Activated naive CD4-positive, alpha-beta T cell treated with anti-CD3 and anti-CD28 coated beads for 36 hours (primary cell): Measurements from ENCODE around the gene CNGB1. TPM values are rescaled to one million over a fixed set of nuclear protein-coding genes. Genes with fewer than 3 reads are reported as not detected.
A peak's percentile ranks its signal among the peaks of the same experiment; 100 is the strongest.

ENCODE experiments used
- CTCF ChIA-PET: fragments of 350-600 bp; sonication (Branson Sonifier 250); formaldehyde crosslinking; loops from one replicate; lab custom pipeline; 2021; ENCODE audit warnings: antibody characterized with exemption; lab: Charles Lee
- DNase-seq: peaks from one replicate; pipeline ENCODE4 v3.0.0-alpha.2; 2020
- H3K27ac Mint-ChIP-seq: one replicate; pipeline ENCODE4 v1.8.0; 2021; ENCODE audit warnings: mild to moderate bottlenecking, mixed read lengths
- H3K27me3 Mint-ChIP-seq: one replicate; pipeline ENCODE4 v1.8.0; 2021; ENCODE audit warnings: low read depth, mixed read lengths
- H3K36me3 Mint-ChIP-seq: one replicate; pipeline ENCODE4 v1.8.0; 2021; ENCODE audit warnings: low read depth, mixed read lengths
- H3K4me1 Mint-ChIP-seq: one replicate; pipeline ENCODE4 v1.8.0; 2021; ENCODE audit warnings: low read depth, mixed read lengths
- H3K4me3 Mint-ChIP-seq: one replicate; pipeline ENCODE4 v1.8.0; 2021; ENCODE audit warnings: mild to moderate bottlenecking, moderate library complexity, mixed read lengths
- H3K9me3 Mint-ChIP-seq: one replicate; pipeline ENCODE4 v1.8.0; 2021; ENCODE audit warnings: mixed read lengths
- intact Hi-C: fragments of 100-400 bp; cut with micrococcal nuclease; formaldehyde crosslinking; loops from one replicate; pipeline ENCODE4 v1.15.1; 2023
- total RNA-seq, 2 experiments: library from RNA; stranded (reverse); gene quantifications; one replicate each; pipeline ENCODE4 v1.2.3, GENCODE V29; 2021

CNGB1 gene
- total RNA-seq, 2 experiments from 2014 or later, result not detected

- no peak for DNase-seq
- no peak overlapping the region for H3K27ac Mint-ChIP-seq
- intact Hi-C loops, result loop anchor here (10.0 kb wide), 2 partner anchors 538 to 632 kb away; partner anchors contain the start of gene POLR2C
- H3K4me3 Mint-ChIP-seq, result no peak overlapping the region
- H3K9me3 Mint-ChIP-seq, result peaks cover 2% of the 10 kb centered on the region
- CTCF ChIA-PET, result no interaction called here
- H3K27me3 Mint-ChIP-seq, result no peaks in the 10 kb centered on the region
- peaks cover 47% of the 10 kb centered on the region for H3K4me1 Mint-ChIP-seq
- peaks cover 11% of the 10 kb centered on the region for H3K36me3 Mint-ChIP-seq
Observed at GRCh38 chr16:58002416-58002800, 31.5 kb upstream of the CNGB1 start.

GRCh38 chr16:58001781-58002415 lies 31.0 kb upstream of the CNGB1 start:
- H3K9me3 Mint-ChIP-seq, result peaks cover 2% of the 10 kb centered on the region
- CTCF ChIA-PET, result interaction anchor here (0.8 kb wide), 1 partner anchor 9 kb away, joined by 3 read pairs; no protein-coding TSS in a partner anchor
- no peaks in the 10 kb centered on the region for H3K27me3 Mint-ChIP-seq
- DNase-seq, result no peak
- peaks cover 7% of the 10 kb centered on the region for H3K36me3 Mint-ChIP-seq
- peak overlapping the region; percentile 91 for H3K4me3 Mint-ChIP-seq
- intact Hi-C loops, result loop anchor here (1.0 to 10.0 kb wide), 7 partner anchors 17 to 633 kb away; partner anchors contain the start of genes KATNB1, KIFC3 and POLR2C
- no peak overlapping the region for H3K27ac Mint-ChIP-seq
- peaks cover 51% of the 10 kb centered on the region for H3K4me1 Mint-ChIP-seq

GRCh38 chr16:58000706-58001676 lies 30.1 kb upstream of the CNGB1 start, which contains the start of gene USB1:
TSS of gene USB1 (plus strand) at chr16:58001407. CDS start at chr16:58001484, 77 bp downstream.
- H3K9me3 Mint-ChIP-seq, result no peaks in the 10 kb centered on the region
- peak within 1 kb of the TSS; percentile 71 for H3K27ac Mint-ChIP-seq
- intact Hi-C loops, result loop anchor here (1.0 to 10.0 kb wide), 11 partner anchors 16 to 634 kb away; partner anchors contain the start of genes KATNB1, KIFC3 and POLR2C
- CTCF ChIA-PET, result interaction anchor here (0.7 to 3.8 kb wide), 4 partner anchors 10 to 207 kb away, joined by 3 to 30 read pairs (median 4); no protein-coding TSS in a partner anchor
- peak within 1 kb of the TSS; percentile 91 for H3K4me3 Mint-ChIP-seq
- DNase-seq, result peak; percentile 78
- peaks cover 3% of the 10 kb centered on the region for H3K36me3 Mint-ChIP-seq
- peaks cover 51% of the 10 kb centered on the region for H3K4me1 Mint-ChIP-seq
- H3K27me3 Mint-ChIP-seq, result no peaks in the 10 kb centered on the region

GRCh38 chr16:57999971-58000705 lies 29.2 kb upstream of the CNGB1 start, which contains the start of gene ZNF319:
TSS of gene ZNF319 (minus strand) at chr16:58000672. CDS start at chr16:57998265, 2,407 bp downstream.
- H3K4me3 Mint-ChIP-seq, result peak within 1 kb of the TSS; percentile 91
- H3K4me1 Mint-ChIP-seq, result peaks cover 51% of the 10 kb centered on the region
- no peaks in the 10 kb centered on the region for H3K27me3 Mint-ChIP-seq
- CTCF ChIA-PET, result interaction anchor here (0.7 to 3.8 kb wide), 7 partner anchors 11 to 264 kb away, joined by 3 to 30 read pairs (median 3); no protein-coding TSS in a partner anchor
- DNase-seq, result peak; percentile 40
- H3K9me3 Mint-ChIP-seq, result no peaks in the 10 kb centered on the region
- peaks cover 3% of the 10 kb centered on the region for H3K36me3 Mint-ChIP-seq
- H3K27ac Mint-ChIP-seq, result peak within 1 kb of the TSS; percentile 71
- intact Hi-C loops, result loop anchor here (1.0 to 10.0 kb wide), 9 partner anchors 101 to 732 kb away; partner anchors contain the start of genes CFAP20, KIFC3 and POLR2C

- DNase-seq, result peak; percentile 52
- peaks cover 3% of the 10 kb centered on the region for H3K36me3 Mint-ChIP-seq
- peaks cover 55% of the 10 kb centered on the region for H3K4me1 Mint-ChIP-seq
- H3K27ac Mint-ChIP-seq, result peak overlapping the region; percentile 66
- H3K4me3 Mint-ChIP-seq, result peak overlapping the region; percentile 74
- H3K27me3 Mint-ChIP-seq, result no peaks in the 10 kb centered on the region
- H3K9me3 Mint-ChIP-seq, result no peaks in the 10 kb centered on the region
- CTCF ChIA-PET, result interaction anchor here (0.6 to 3.8 kb wide), 9 partner anchors 11 to 350 kb away, joined by 3 to 30 read pairs (median 3); no protein-coding TSS in a partner anchor
- intact Hi-C loops, result loop anchor here (1.0 kb wide), 2 partner anchors 130 to 733 kb away; partner anchors contain the start of gene CFAP20
Observed at GRCh38 chr16:57999366-57999970, 28.5 kb upstream of the CNGB1 start.

DNA sequence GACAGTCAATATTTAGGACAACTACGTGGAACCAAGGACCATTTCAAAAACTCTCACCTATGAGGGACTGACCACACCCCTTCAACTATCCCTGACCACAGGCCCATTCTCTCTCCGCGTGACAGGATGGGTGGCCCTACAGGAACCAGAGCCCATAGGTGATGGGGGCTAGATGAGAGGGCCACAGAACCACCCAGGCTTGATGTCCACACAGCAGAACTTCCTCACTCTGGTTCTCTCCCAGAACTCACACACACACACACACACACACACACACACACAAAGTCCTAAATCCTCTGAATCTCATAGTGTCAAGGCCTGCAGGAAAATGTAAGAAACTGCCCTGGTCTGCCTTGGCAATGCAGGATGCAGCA lies 28.1 kb upstream of the CNGB1 start:
- no peak for DNase-seq
- intact Hi-C loops, result loop anchor here (1.0 kb wide), 2 partner anchors 130 to 733 kb away; partner anchors contain the start of gene CFAP20
- Mint-ChIP-seq H3K9me3 (no peaks in the 10 kb centered on the region), H3K27me3 (no peaks in the 10 kb centered on the region), H3K27ac (peak overlapping the region; percentile 66), H3K4me3 (peak overlapping the region; percentile 74), H3K36me3 (peaks cover 3% of the 10 kb centered on the region), H3K4me1 (peaks cover 55% of the 10 kb centered on the region)
- CTCF ChIA-PET, result interaction anchor here (0.6 to 3.8 kb wide), 8 partner anchors 10 to 349 kb away, joined by 3 to 30 read pairs (median 4); no protein-coding TSS in a partner anchor

- H3K4me3 Mint-ChIP-seq, result peak overlapping the region; percentile 74
Observed at GRCh38 chr16:57998486-57998885, 27.6 kb upstream of the CNGB1 start.

DNA sequence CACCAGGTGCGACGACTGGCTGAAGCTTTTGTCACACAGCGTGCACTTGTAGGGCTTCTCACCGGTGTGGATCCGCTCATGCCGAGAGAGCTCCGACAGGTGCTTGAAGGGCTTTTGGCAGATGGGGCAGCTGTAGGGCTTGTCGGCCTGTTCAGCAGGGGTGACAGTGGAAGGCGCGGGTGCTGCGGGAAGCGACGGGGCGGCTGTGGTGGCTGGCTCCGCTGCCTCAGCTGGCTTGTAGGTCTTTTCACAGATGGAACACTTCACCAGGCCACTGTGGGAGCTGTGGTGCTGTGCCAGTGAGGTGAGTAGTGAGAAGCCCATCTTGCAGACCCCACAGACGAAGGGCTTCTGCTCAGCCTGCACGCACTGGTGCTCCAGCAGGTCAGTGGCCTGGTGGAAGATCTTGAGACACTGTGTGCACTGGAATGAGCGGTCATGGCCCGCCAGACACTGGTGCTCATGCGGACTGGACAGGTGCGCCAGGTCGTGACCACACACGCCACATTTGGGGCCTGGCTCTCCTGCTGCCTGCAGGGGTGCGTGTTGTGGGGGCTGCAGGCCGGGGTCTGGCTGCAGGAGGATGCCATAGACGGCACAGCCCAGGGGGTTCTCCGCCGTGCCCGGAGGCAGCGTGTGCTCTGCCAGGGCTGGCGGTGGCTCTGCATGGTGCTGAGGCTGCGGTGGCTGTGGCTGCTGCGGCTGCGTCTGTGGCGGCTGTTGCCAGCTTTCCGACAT lies 26.8 kb upstream of the CNGB1 start:
- no peak for DNase-seq
- H3K27ac Mint-ChIP-seq, result no peak overlapping the region
- H3K4me3 Mint-ChIP-seq, result no peak overlapping the region
- H3K36me3 Mint-ChIP-seq, result no peaks in the 10 kb centered on the region
- peaks cover 47% of the 10 kb centered on the region for H3K4me1 Mint-ChIP-seq
- CTCF ChIA-PET, result interaction anchor here (1.0 to 3.8 kb wide), 2 partner anchors 18 to 98 kb away, joined by 3 to 30 read pairs; no protein-coding TSS in a partner anchor
- H3K9me3 Mint-ChIP-seq, result no peaks in the 10 kb centered on the region
- H3K27me3 Mint-ChIP-seq, result no peaks in the 10 kb centered on the region
- intact Hi-C loops, result no loop called here

More at GRCh38 chr16:57998486-57998885, 27.6 kb upstream of the CNGB1 start:
- Mint-ChIP-seq H3K27ac (peak overlapping the region; percentile 66), H3K9me3 (no peaks in the 10 kb centered on the region), H3K36me3 (no peaks in the 10 kb centered on the region), H3K4me1 (peaks cover 52% of the 10 kb centered on the region), H3K27me3 (no peaks in the 10 kb centered on the region)
- peak; percentile 78 for DNase-seq
- CTCF ChIA-PET, result interaction anchor here (0.6 to 3.8 kb wide), 5 partner anchors 18 to 349 kb away, joined by 3 to 30 read pairs (median 3); no protein-coding TSS in a partner anchor
- intact Hi-C loops, result no loop called here

DNA sequence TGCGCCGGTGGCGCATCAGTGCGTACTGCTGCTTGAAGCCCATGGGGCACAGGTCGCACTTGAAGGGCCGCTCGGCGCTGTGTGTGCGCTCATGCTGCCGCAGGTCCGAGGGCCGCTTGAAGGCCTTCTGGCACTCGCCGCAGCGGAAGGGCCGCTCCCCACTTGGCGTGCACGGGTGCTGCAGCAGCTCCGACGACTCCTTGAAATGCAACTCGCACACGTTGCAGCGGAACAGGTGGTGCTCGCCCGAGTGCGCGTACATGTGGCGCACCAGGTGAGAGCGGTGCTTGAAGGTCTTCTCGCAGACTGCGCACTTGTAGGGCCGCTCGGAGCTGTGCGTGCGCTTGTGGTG lies 26.2 kb upstream of the CNGB1 start:
- CTCF ChIA-PET, result interaction anchor here (3.8 kb wide), 1 partner anchor 98 kb away, joined by 30 read pairs; no protein-coding TSS in a partner anchor
- Mint-ChIP-seq H3K27ac (no peak overlapping the region), H3K36me3 (no peaks in the 10 kb centered on the region), H3K9me3 (no peaks in the 10 kb centered on the region), H3K27me3 (no peaks in the 10 kb centered on the region), H3K4me3 (no peak overlapping the region), H3K4me1 (peaks cover 41% of the 10 kb centered on the region)
- DNase-seq, result no peak
- intact Hi-C loops, result no loop called here

- H3K4me1 Mint-ChIP-seq, result peaks cover 36% of the 10 kb centered on the region
- no peak overlapping the region for H3K4me3 Mint-ChIP-seq
- H3K9me3 Mint-ChIP-seq, result no peaks in the 10 kb centered on the region
- H3K27me3 Mint-ChIP-seq, result no peaks in the 10 kb centered on the region
- no peak for DNase-seq
- intact Hi-C loops, result no loop called here
- no peaks in the 10 kb centered on the region for H3K36me3 Mint-ChIP-seq
- CTCF ChIA-PET, result no interaction called here
- H3K27ac Mint-ChIP-seq, result no peak overlapping the region
Observed at GRCh38 chr16:57996406-57997175, 25.7 kb upstream of the CNGB1 start.
